Mammary epithelial cell (primary cell): Measurements from ENCODE around the gene SLC2A14.

Experiments
- EZH2 ChIP-seq: IDR thresholded peaks from 2 replicates; pipeline ENCODE4 v1.6.1; 2012; ENCODE audit warnings: low read length, inconsistent platforms, borderline replicate concordance
- TF ChIP-seq, protein P1 (sequence below), 2 donors: IDR thresholded peaks in 1 of 2; conservative IDR thresholded peaks in 1 of 2; 2 replicates each; pipeline ENCODE4 v1.5.1; 2011 to 2012; ENCODE audit warnings: inconsistent platforms in 2 of 2, low read length in 2 of 2, mild to moderate bottlenecking in 2 of 2, control low read depth in 1 of 2, low read depth in 1 of 2; ENCODE audit not compliant: insufficient read depth in 1 of 2; ENCODE audit errors: extremely low read depth in 1 of 2

GRCh38 chr12:7917392-7918267 is 44.9 kb upstream of the SLC2A14 start:
- TF ChIP-seq, protein P1, sequence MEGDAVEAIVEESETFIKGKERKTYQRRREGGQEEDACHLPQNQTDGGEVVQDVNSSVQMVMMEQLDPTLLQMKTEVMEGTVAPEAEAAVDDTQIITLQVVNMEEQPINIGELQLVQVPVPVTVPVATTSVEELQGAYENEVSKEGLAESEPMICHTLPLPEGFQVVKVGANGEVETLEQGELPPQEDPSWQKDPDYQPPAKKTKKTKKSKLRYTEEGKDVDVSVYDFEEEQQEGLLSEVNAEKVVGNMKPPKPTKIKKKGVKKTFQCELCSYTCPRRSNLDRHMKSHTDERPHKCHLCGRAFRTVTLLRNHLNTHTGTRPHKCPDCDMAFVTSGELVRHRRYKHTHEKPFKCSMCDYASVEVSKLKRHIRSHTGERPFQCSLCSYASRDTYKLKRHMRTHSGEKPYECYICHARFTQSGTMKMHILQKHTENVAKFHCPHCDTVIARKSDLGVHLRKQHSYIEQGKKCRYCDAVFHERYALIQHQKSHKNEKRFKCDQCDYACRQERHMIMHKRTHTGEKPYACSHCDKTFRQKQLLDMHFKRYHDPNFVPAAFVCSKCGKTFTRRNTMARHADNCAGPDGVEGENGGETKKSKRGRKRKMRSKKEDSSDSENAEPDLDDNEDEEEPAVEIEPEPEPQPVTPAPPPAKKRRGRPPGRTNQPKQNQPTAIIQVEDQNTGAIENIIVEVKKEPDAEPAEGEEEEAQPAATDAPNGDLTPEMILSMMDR (conservative IDR thresholded peaks at IDR 0.05 in 1 of 2, IDR thresholded peaks at IDR 0.05 in 1 of 2; ENCODE audit: extremely low read depth in 1 of 2, insufficient read depth in 1 of 2, low read depth in 1 of 2, low read length in 2 of 2): no peak
- no peak for TF ChIP-seq EZH2
